SH-SY5Y (cell line): Measurements from ENCODE around the gene SLC49A3.

ENCODE experiments used
- GATA2 ChIP-seq: IDR thresholded peaks from 2 replicates; pipeline ENCODE4 v1.6.1; 2011; ENCODE audit warnings: mild to moderate bottlenecking, low read depth, low read length
- GATA3 ChIP-seq: IDR thresholded peaks from 2 replicates; pipeline ENCODE4 v1.6.1; 2011; ENCODE audit warnings: low read depth, mild to moderate bottlenecking, low read length, moderate library complexity

SLC49A3 gene

DNA sequence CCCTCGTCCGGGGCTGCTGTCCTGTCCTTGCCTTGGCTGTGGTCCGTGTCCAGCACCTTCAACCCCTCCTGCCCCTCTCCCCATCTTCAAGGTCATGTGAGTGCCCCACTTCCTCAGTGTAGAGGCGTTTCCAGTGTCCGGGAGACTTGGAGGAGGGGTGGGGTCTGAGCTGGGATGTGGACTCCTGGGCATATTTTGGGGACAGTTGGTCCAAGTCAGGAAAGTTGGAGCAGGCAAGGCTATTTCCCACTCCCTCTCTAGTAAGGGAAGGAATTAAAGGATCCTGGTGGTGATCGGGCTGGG lies 19.6 kb upstream of the SLC49A3 start:
- TF ChIP-seq GATA2 (no peak), GATA3 (no peak)

DNA sequence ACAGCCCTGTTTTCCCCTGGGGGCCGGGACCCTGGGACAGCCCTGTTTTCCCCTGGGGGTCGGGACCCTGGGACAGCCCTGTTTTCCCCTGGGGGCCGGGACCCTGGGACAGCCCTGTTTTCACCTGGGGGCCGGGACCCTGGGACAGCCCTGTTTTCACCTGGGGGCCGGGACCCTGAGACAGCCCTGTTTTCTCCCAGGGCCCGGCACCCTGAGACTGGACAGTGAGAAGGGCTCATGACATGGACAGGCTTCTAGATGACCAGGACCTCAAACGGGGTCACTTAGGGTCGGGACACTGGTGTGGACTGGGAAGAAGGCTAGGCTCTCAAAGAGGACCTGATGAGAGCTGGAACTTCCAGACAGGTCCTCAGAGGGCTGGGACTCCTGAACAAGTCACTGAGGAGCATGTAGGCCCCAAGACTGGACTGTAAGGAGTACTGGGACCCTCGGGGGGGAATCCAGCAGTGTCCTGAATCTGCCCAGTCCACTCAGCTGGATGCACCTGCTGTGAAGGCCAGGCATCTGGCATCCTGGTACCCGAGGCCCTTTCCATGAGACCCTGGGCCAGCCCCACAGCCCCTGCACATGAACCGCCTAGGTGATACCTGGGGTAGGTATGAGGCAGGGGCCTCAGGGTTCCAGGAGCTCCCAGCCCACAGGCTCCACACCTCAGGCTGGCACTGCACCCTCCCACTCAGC lies 19.1 kb upstream of the SLC49A3 start:
- no peak for TF ChIP-seq GATA2
- TF ChIP-seq GATA3 = no peak

DNA sequence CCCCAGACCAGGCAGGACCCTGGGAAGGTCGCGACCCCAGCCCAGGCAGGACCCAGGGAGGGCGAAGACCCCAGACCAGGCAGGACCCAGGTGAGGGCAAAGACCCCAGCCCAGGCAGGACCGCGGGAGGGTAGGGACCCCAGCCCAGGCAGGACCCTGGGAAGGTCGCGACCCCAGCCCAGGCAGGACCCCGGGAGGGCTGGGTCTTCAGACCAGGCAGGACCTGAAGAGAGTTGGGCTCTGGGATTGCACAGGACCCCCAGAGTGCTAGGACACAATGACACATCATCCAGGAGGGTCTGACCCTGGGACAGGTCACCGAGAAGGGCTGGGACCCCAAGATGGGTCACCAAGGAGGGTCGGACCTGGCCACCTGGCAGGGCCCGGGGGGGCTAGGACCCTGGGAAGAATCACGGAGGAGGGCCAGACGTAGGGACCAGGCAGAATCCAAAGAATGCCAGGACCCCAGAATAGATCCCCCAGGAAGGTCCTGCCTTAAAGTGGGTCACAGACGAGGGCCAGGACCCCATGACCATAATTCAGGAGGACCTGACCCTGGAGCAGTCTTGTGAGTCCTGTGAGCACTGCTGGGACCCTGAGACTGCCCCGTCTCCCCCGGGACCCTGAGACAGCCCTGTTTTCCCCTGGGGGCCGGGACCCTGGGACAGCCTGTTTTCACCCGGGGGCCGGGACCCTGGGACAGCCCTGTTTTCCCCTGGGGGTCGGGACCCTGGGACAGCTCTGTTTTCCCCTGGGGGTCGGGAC lies 18.1 kb upstream of the SLC49A3 start:
- TF ChIP-seq GATA2 (no peak), GATA3 (no peak)

DNA sequence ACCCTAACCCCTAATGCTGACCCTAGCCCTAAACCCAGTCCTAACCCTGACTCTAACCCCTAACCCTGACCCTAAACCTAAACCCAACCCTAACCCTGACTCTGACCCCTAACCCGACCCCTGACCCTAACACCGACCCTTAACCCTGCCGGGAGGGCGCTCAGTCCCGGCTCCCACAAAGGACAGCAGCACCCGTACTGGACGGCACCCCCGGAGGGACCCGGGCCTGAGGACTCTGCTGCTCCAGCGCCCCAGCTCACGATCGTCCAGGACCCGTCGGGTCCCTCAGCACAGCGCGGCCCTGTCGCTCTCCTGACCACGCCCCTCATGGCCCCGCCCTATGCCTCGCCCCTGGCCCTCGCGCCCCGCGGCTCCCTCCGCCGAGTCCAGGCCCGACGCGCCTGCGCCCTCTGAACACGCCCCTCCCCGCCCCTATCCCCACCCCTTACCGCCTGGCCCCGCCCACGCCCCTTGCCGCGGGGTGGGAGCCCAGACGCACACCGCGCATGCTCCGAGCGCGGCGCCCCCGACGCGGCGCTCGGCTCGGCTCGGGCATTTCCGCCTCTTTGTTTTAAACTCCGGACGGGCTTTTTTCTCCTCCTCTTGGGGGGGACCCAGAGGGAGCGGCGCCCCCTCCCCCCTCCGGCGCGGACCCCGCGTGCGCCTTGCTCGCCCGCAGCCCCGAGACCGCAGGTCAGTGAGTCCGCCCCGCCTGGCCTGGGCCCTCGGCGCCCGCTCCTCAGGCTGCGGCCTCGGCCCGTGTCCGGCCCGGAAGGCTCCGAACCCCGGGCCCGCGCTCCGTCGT lies 16.5 kb upstream of the SLC49A3 start, which contains the start of gene PCGF3:
TSS of gene PCGF3 (plus strand) at position 555 of the 805 bp plus-strand sequence. CDS start 27,849 bp downstream, outside the sequence.
- no peak for TF ChIP-seq GATA2
- TF ChIP-seq GATA3 = no peak

DNA sequence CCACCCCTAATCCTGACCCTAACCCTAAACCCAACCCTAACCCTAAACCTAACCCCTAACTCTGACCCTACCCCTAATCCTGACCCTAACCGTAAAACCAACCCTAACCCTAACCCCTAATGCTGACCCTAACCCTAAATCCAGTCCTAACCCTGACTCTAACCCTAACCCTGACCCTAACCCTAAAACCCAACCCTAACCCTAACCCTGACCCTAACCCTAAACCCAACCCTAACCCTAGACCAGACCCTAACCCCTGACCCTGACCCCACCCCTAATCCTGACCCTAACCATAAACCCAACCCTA lies 16.0 kb upstream of the SLC49A3 start:
- no peak for TF ChIP-seq GATA3
- no peak for TF ChIP-seq GATA2

DNA sequence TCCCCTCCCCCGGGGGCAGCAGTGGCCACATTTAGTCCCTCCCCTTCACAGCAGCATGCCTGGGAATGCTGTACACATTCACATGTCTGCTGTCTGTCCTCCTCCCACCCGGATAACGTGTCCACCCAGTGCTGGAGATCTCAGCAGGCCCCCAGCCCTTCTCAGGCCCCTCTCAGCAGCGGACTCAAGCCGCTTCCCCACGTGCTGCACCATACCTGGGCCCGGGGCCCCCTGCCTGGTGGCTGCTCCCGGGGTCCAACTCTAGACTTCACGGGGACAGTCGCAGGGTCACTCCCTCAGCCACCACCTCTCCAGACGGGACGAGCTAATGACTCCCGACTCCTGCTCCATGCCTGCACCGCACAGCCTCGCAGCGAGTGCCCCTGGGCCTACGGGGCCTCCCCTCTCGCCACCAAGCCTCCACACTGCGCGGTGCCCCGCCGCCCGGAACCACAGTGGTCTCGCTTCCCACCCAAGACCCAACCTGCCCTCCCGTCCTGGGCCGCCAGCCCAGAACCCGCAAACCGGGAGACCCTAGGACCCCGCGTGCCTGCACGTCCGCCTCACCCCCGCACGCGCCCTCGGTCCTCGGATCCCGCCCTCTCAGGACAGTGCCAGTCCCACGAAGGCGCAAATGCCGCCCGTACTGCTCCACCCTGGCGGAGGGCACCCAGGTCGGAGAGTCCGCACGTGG lies 15.4 kb upstream of the SLC49A3 start:
- TF ChIP-seq GATA3 (no peak), GATA2 (no peak)

DNA sequence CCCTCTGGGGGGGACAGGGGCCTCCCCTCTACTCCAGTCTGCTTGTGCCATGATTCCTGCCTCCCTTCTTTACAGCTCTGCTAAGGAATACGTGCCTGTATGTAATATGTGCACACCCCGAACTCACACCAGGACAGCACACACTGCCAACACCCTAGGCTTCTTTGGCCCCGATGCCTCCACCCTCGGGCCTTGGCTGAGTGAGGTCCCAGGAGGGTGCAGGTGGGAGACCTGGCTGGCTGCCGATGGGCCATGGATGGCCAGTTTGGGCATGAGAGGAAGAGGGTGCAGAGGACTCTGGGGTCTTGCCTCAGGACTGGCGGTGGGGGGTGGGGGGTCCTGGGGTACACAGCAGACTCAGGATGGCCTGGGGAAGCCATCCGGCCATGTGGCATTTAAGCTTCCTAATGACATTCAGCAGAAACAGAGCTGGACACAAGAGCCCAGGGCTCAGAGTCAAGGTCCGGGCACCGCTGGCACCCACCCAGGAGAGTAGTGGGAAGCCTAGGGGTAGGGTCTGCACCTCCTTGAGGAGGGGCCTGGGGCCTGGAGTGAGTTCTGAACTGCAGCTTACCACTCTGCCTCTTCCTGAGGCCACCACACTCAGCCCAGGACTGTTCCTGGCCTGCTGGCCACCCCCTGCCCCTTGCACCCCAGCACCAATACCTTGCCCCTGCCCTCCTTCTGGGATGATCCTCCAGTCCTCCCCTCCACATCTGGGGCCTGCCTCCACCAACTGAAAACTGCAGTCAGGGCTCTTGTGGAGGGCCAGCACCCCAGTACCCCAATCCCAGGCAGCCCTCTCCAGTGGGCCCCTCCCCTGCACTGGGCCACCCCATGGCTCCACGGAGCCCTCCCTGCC lies 14.6 kb upstream of the SLC49A3 start:
- TF ChIP-seq GATA3 (no peak), GATA2 (no peak)

DNA sequence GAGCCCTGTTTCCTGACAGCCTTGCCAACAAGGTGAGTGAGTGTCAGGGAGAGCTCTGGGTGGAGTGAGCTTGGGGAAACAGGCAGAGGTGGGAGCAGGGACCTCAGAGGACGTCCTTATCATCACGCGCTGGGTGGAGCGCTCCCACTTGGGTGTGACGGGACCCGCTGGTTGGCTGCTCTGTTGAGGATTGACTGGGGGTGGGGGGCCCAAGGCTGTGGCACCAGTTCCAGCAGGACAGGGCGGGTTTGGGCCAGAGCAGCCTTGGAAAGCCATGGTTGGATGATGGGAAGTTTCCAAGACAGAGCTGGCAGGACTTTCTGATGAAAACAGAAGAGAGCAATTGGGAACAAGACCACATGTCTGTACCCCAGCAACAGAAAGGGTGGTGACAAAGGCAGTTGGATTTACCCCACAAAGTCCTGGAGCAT lies 13.7 kb upstream of the SLC49A3 start:
- TF ChIP-seq GATA2 (no peak), GATA3 (no peak)

DNA sequence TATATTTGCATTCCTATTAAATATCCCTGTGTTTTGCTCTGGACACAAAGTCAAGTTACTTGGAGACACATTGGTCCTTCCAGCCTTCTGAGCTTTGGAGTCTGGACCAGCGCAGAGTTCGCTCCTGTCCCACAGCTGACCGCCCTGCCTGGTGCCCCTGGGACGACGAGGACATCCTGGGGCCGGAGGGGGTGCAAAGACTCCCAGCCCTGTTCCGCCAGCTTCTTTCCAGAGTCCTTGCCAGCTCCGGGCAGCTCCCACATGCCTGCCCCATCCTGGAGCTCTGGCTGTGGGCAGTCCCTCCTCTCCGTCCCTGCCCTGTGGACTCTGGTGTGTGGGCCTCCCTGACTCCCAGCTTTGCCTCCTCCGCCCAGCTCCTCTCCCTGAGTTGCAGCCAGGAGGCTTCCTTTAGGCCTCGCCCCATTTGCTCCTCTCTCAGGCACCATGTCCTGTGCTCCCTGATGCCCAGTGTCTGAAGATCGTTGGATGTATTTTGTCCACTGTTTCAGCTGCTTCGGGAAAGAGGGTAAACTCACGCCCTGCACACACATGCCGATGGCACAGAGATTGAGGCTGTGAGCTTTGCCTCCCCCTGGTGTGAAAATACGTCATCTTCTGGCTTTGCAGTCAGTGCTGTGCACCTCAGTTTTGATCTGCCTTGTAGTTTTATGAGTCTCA lies 11.8 kb upstream of the SLC49A3 start:
- TF ChIP-seq GATA2 = no peak
- no peak for TF ChIP-seq GATA3

DNA sequence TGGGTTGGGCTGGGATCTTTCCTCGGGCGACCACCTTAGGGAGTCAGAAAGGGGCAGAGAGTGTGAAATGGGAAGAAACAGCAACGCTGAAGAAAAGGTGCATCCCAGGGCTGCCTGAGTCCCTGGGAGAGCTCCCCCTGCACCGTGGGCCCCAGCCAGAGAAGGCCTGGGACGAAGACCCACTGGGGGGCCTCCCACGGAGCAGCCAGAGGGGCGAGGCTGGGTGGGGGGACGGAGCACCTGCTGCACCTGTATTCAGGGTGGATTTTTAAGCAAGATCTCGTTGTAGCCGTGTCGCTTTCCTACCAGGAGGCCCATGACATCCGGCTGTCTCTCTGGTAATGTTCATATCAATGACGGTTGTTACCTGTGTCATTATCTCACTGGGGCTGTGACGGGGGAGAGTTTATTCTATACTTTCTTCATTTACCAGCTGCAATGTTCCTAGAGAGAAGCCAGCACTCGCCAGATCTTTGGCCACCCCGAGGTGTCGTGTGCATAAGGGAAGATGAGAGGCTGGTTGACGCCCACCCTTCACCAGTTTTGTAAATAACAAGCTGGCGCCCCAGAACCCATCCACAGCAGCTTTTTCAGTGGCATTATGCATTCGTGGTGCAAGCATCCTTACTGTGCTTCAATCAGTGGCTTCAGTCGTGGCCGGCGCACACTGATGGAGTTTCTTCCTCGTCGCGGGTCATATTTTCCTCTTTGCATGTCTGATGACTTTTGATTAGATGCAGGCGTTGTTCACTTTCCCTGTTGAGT lies 11.0 kb upstream of the SLC49A3 start:
- TF ChIP-seq GATA2 (no peak), GATA3 (no peak)

DNA sequence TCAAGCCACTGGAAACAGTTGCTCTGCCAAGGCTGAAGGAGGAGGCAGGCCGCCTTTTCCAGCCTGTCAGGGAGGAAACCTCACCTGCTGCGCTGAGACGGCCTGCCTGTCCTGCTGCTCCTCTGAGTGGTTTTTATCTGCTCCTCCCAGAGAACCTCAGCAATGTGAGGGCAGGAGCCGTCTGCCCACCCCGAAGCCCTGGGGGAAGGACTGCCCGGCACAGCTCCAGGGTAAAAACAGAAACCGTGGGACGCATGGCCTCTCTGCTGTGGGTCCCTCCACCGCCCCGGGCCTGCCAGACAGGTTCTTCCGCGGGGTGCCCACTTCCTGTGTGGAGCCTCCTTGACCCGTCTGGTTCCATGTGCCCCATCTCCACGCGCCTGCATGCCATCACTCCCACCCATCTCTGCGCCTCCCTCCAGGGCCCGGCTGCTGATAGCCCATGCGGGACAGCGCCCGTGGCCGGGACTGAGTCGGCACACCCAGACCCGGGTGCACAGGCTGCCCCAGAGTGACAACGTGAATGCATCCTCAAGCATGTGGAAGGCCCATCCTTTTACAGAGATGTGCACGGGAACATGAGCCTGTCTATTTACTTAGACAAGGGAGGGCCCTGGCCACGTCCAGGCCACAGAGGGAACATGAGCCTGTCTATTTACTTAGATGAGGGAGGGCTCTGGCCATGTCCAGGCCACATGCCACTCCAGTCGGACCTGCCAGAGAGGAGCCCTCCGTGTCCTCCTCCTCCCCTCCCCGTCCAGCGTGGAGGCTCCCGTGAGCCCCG lies 4.0 kb upstream of the SLC49A3 start:
- TF ChIP-seq GATA3 (no peak), GATA2 (no peak)

DNA sequence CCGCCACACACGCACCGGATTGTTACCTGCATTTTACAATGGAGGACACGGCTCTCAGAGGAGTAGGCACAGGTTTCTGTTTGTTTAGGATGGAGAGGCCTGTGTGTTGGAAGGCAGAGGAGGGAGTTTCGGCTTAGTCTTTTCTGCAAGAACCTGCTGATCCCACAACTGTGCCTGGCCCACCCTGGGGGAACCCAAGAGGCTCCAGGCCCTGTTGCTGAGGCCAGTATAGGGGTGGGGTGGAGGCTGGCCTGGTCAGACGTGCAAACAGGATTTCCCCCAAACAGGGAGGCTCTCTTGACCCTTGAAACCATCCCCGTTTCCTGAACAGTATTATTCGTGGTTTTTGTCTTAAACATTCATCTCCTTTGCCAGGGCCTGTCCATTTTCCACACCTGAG lies 772 bp upstream of the SLC49A3 start:
- TF ChIP-seq GATA2 = no peak
- TF ChIP-seq GATA3 = no peak
